ENCODE measurements around the gene PRDM16. TPM values are rescaled to one million over a fixed set of nuclear protein-coding genes. Genes with fewer than 3 reads are reported as not detected.

The PRDM16 gene
- total and polyA plus RNA-seq, 4 donors: 0.05 to 0.67 (median 0.19) TPM

DNA sequence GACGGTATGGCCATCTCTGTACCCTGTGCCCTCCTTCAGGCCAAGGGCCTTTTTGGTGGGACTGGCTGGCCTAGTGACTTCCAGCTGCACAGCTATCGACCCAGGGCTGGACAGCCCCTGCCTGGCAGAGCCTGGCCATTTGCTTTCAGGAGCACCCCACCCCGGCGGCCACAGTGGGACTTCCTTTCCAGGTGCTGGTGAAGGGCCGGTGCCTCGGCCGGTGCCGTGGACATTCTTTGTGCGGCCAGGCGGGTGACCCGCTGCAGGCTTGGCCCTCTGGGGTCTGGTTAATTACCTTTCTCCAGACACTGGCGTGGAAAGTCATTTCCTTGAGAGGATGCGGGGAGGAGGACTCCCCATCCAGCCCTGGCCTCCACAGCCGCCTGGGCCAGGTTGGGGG, 50.1 kb downstream of the PRDM16 start:
- Histone ChIP-seq H3K27me3 (ENCODE audit: control insufficient read depth in 4 of 4, insufficient read depth in 4 of 4, low read length in 3 of 4) (no peaks in the 10 kb centered on the region), H3K4me3 (ENCODE audit: low read depth in 1 of 3, low read length in 3 of 3) (no peak overlapping the region), H3K36me3 (ENCODE audit: control insufficient read depth in 4 of 4, insufficient read depth in 3 of 4, low read depth in 1 of 4, low read length in 3 of 4) (no peaks in the 10 kb centered on the region), H3K27ac (ENCODE audit: low read depth in 1 of 2, low read length in 2 of 2) (no peak overlapping the region), H3K9me3 (ENCODE audit: control insufficient read depth in 4 of 4, low read length in 3 of 4) (no peaks in the 10 kb centered on the region), H3K9ac (ENCODE audit: low read depth in 1 of 2, low read length in 2 of 2) (no peak overlapping the region), H3K4me1 (ENCODE audit: control insufficient read depth in 4 of 4, insufficient read depth in 4 of 4, low read length in 3 of 4) (peaks cover 4 to 20% (median 14%) of the 10 kb centered on the region in 4 donors)
- no peak for DNase-seq (ENCODE audit: low spot score)
- TF ChIP-seq, protein P1, sequence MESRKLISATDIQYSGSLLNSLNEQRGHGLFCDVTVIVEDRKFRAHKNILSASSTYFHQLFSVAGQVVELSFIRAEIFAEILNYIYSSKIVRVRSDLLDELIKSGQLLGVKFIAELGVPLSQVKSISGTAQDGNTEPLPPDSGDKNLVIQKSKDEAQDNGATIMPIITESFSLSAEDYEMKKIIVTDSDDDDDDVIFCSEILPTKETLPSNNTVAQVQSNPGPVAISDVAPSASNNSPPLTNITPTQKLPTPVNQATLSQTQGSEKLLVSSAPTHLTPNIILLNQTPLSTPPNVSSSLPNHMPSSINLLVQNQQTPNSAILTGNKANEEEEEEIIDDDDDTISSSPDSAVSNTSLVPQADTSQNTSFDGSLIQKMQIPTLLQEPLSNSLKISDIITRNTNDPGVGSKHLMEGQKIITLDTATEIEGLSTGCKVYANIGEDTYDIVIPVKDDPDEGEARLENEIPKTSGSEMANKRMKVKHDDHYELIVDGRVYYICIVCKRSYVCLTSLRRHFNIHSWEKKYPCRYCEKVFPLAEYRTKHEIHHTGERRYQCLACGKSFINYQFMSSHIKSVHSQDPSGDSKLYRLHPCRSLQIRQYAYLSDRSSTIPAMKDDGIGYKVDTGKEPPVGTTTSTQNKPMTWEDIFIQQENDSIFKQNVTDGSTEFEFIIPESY (IDR thresholded peaks at IDR 0.05): no peak
- TF ChIP-seq, protein P2, sequence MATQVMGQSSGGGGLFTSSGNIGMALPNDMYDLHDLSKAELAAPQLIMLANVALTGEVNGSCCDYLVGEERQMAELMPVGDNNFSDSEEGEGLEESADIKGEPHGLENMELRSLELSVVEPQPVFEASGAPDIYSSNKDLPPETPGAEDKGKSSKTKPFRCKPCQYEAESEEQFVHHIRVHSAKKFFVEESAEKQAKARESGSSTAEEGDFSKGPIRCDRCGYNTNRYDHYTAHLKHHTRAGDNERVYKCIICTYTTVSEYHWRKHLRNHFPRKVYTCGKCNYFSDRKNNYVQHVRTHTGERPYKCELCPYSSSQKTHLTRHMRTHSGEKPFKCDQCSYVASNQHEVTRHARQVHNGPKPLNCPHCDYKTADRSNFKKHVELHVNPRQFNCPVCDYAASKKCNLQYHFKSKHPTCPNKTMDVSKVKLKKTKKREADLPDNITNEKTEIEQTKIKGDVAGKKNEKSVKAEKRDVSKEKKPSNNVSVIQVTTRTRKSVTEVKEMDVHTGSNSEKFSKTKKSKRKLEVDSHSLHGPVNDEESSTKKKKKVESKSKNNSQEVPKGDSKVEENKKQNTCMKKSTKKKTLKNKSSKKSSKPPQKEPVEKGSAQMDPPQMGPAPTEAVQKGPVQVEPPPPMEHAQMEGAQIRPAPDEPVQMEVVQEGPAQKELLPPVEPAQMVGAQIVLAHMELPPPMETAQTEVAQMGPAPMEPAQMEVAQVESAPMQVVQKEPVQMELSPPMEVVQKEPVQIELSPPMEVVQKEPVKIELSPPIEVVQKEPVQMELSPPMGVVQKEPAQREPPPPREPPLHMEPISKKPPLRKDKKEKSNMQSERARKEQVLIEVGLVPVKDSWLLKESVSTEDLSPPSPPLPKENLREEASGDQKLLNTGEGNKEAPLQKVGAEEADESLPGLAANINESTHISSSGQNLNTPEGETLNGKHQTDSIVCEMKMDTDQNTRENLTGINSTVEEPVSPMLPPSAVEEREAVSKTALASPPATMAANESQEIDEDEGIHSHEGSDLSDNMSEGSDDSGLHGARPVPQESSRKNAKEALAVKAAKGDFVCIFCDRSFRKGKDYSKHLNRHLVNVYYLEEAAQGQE (IDR thresholded peaks at IDR 0.05): no peak
- WGBS: 95% methylated on average over 14 of the region's 14 CpGs

GRCh38 chr1:3119725-3120124, 50.7 kb downstream of the PRDM16 start:
- DNase-seq (ENCODE audit: low spot score): no peak
- 83% methylated on average over 10 of the region's 10 CpGs for WGBS
- Histone ChIP-seq H3K36me3 (ENCODE audit: control insufficient read depth in 4 of 4, insufficient read depth in 3 of 4, low read depth in 1 of 4, low read length in 3 of 4) (no peaks in the 10 kb centered on the region), H3K27me3 (ENCODE audit: control insufficient read depth in 4 of 4, insufficient read depth in 4 of 4, low read length in 3 of 4) (no peaks in the 10 kb centered on the region), H3K4me1 (ENCODE audit: control insufficient read depth in 4 of 4, insufficient read depth in 4 of 4, low read length in 3 of 4) (peaks cover 6 to 23% (median 20%) of the 10 kb centered on the region in 4 donors), H3K4me3 (ENCODE audit: low read depth in 1 of 3, low read length in 3 of 3) (no peak overlapping the region), H3K27ac (ENCODE audit: low read depth in 1 of 2, low read length in 2 of 2) (no peak overlapping the region), H3K9ac (ENCODE audit: low read depth in 1 of 2, low read length in 2 of 2) (no peak overlapping the region), H3K9me3 (ENCODE audit: control insufficient read depth in 4 of 4, low read length in 3 of 4) (no peaks in the 10 kb centered on the region)
- TF ChIP-seq, protein P2 (IDR thresholded peaks at IDR 0.05): no peak
- TF ChIP-seq, protein P3, sequence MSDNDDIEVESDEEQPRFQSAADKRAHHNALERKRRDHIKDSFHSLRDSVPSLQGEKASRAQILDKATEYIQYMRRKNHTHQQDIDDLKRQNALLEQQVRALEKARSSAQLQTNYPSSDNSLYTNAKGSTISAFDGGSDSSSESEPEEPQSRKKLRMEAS (IDR thresholded peaks at IDR 0.05): no peak
- TF ChIP-seq JUND (IDR thresholded peaks at IDR 0.05) (no peak), HNF4G (IDR thresholded peaks at IDR 0.05) (no peak)

DNA sequence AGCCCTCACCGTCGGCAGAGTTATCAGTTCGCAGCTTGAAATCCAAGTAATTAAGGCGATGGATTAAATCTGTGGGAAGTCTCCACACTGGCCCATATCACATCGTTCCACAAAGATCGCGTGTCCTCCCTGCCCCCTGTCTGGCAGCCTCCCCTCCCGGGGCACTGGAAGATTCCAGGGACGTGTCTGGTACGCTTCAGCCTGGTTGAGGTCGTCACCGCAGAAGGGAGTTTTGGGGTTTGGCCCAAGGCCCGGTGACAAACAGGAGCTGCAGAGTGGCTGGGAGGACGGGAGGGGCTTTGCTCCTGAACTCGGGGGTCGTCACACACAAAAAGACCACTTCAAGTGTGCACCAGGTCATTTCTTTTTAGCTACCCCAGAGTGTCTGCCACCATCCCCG, 51.1 kb downstream of the PRDM16 start:
- Histone ChIP-seq H3K36me3 (ENCODE audit: control insufficient read depth in 4 of 4, insufficient read depth in 3 of 4, low read depth in 1 of 4, low read length in 3 of 4) (no peaks in the 10 kb centered on the region), H3K4me1 (ENCODE audit: control insufficient read depth in 4 of 4, insufficient read depth in 4 of 4, low read length in 3 of 4) (peaks cover 5 to 23% (median 21%) of the 10 kb centered on the region in 4 donors), H3K4me3 (ENCODE audit: low read depth in 1 of 3, low read length in 3 of 3) (no peak overlapping the region), H3K27me3 (ENCODE audit: control insufficient read depth in 4 of 4, insufficient read depth in 4 of 4, low read length in 3 of 4) (no peaks in the 10 kb centered on the region), H3K9ac (ENCODE audit: low read depth in 1 of 2, low read length in 2 of 2) (no peak overlapping the region), H3K27ac (ENCODE audit: low read depth in 1 of 2, low read length in 2 of 2) (no peak overlapping the region), H3K9me3 (ENCODE audit: control insufficient read depth in 4 of 4, low read length in 3 of 4) (no peaks in the 10 kb centered on the region)
- WGBS: 79% methylated on average over 17 of the region's 17 CpGs
- no peak for DNase-seq (ENCODE audit: low spot score)
- no peak for TF ChIP-seq HNF4A (conservative IDR thresholded peaks at IDR 0.05)
- TF ChIP-seq, protein P4, sequence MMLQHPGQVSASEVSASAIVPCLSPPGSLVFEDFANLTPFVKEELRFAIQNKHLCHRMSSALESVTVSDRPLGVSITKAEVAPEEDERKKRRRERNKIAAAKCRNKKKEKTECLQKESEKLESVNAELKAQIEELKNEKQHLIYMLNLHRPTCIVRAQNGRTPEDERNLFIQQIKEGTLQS (IDR thresholded peaks at IDR 0.05): no peak
- no peak for TF ChIP-seq GABPA (IDR thresholded peaks at IDR 0.05 in 1 of 2, conservative IDR thresholded peaks at IDR 0.05 in 1 of 2)
- TF ChIP-seq, protein P2 (IDR thresholded peaks at IDR 0.05): no peak
- TF ChIP-seq CTCF (IDR thresholded peaks at IDR 0.05; ENCODE audit: low read depth, low read length, missing input control): no peak
- no peak for TF ChIP-seq RAD21 (IDR thresholded peaks at IDR 0.05)
- TF ChIP-seq FOXA1 (IDR thresholded peaks at IDR 0.05): no peak
